ENCODE results near the gene CDK1. TPM values are rescaled to one million over a fixed set of nuclear protein-coding genes. Genes with fewer than 3 reads are reported as not detected.

CDK1 gene
- total RNA-seq, 1 donor from 2014 or later, result 10.4 TPM

- peaks cover 2% of the 10 kb centered on the region for H3K9me3 Mint-ChIP-seq (ENCODE audit: unreplicated experiment)
- no peak overlapping the region for H3K27ac Mint-ChIP-seq (ENCODE audit: unreplicated experiment)
- H3K27me3 Mint-ChIP-seq (ENCODE audit: unreplicated experiment), result peaks cover 3% of the 10 kb centered on the region
- H3K4me1 Mint-ChIP-seq (ENCODE audit: low read depth, unreplicated experiment), result no peaks in the 10 kb centered on the region
- peak overlapping the region; percentile 84 for H3K4me3 Mint-ChIP-seq (ENCODE audit: unreplicated experiment)
- H3K36me3 Mint-ChIP-seq (ENCODE audit: unreplicated experiment), result no peaks in the 10 kb centered on the region
- DNase-seq, result peak; percentile 39
- no peak for TF ChIP-seq CTCF (IDR thresholded peaks at IDR 0.05; ENCODE audit: partially characterized antibody, unreplicated experiment)
Measured at GRCh38 chr10:60732807-60733516, 45.3 kb upstream of the CDK1 start.

- Mint-ChIP-seq H3K36me3 (ENCODE audit: unreplicated experiment) (no peaks in the 10 kb centered on the region), H3K27me3 (ENCODE audit: unreplicated experiment) (peaks cover 3% of the 10 kb centered on the region), H3K27ac (ENCODE audit: unreplicated experiment) (no peak overlapping the region), H3K9me3 (ENCODE audit: unreplicated experiment) (peaks cover 2% of the 10 kb centered on the region), H3K4me1 (ENCODE audit: low read depth, unreplicated experiment) (no peaks in the 10 kb centered on the region), H3K4me3 (ENCODE audit: unreplicated experiment) (no peak overlapping the region)
- no peak for DNase-seq
- peak; percentile 53 for TF ChIP-seq CTCF (IDR thresholded peaks at IDR 0.05; ENCODE audit: partially characterized antibody, unreplicated experiment)
Measured at GRCh38 chr10:60733517-60733822, 44.8 kb upstream of the CDK1 start.

- DNase-seq, result no peak
- H3K27me3 Mint-ChIP-seq (ENCODE audit: unreplicated experiment), result peaks cover 3% of the 10 kb centered on the region
- no peaks in the 10 kb centered on the region for H3K36me3 Mint-ChIP-seq (ENCODE audit: unreplicated experiment)
- H3K4me1 Mint-ChIP-seq (ENCODE audit: low read depth, unreplicated experiment), result no peaks in the 10 kb centered on the region
- TF ChIP-seq CTCF (IDR thresholded peaks at IDR 0.05; ENCODE audit: partially characterized antibody, unreplicated experiment), result no peak
- peaks cover 2% of the 10 kb centered on the region for H3K9me3 Mint-ChIP-seq (ENCODE audit: unreplicated experiment)
- no peak overlapping the region for H3K27ac Mint-ChIP-seq (ENCODE audit: unreplicated experiment)
- H3K4me3 Mint-ChIP-seq (ENCODE audit: unreplicated experiment), result no peak overlapping the region
Measured at GRCh38 chr10:60733826-60734225, 44.5 kb upstream of the CDK1 start.

- no peaks in the 10 kb centered on the region for H3K36me3 Mint-ChIP-seq (ENCODE audit: unreplicated experiment)
- H3K4me1 Mint-ChIP-seq (ENCODE audit: low read depth, unreplicated experiment), result no peaks in the 10 kb centered on the region
- H3K27ac Mint-ChIP-seq (ENCODE audit: unreplicated experiment), result no peak overlapping the region
- H3K9me3 Mint-ChIP-seq (ENCODE audit: unreplicated experiment), result peaks cover 2% of the 10 kb centered on the region
- peaks cover 3% of the 10 kb centered on the region for H3K27me3 Mint-ChIP-seq (ENCODE audit: unreplicated experiment)
- no peak overlapping the region for H3K4me3 Mint-ChIP-seq (ENCODE audit: unreplicated experiment)
- no peak for TF ChIP-seq CTCF (IDR thresholded peaks at IDR 0.05; ENCODE audit: partially characterized antibody, unreplicated experiment)
- no peak for DNase-seq
Measured at GRCh38 chr10:60734226-60734625, 44.1 kb upstream of the CDK1 start.

GRCh38 chr10:60735244-60735643, 43.0 kb upstream of the CDK1 start:
- H3K27ac Mint-ChIP-seq (ENCODE audit: unreplicated experiment), result no peak overlapping the region
- no peak for DNase-seq
- peaks cover 3% of the 10 kb centered on the region for H3K27me3 Mint-ChIP-seq (ENCODE audit: unreplicated experiment)
- no peaks in the 10 kb centered on the region for H3K4me1 Mint-ChIP-seq (ENCODE audit: low read depth, unreplicated experiment)
- H3K36me3 Mint-ChIP-seq (ENCODE audit: unreplicated experiment), result no peaks in the 10 kb centered on the region
- no peak for TF ChIP-seq CTCF (IDR thresholded peaks at IDR 0.05; ENCODE audit: partially characterized antibody, unreplicated experiment)
- peaks cover 2% of the 10 kb centered on the region for H3K9me3 Mint-ChIP-seq (ENCODE audit: unreplicated experiment)
- H3K4me3 Mint-ChIP-seq (ENCODE audit: unreplicated experiment), result no peak overlapping the region
